Mononuclear cell (primary cell): ENCODE measurements around the gene UBTD1. TPM values are rescaled to one million over a fixed set of nuclear protein-coding genes. Genes with fewer than 3 reads are reported as not detected.
A peak's percentile ranks its signal among the peaks of the same experiment; 100 is the strongest.

Experiments
- H3K27me3 ChIP-seq: 2 replicates; pipeline ENCODE4 v1.6.0; 2011; ENCODE audit warnings: low read length, control low read depth; ENCODE audit not compliant: insufficient read depth
- H3K4me1 ChIP-seq: 2 replicates; pipeline ENCODE4 v1.5.1; 2011; ENCODE audit warnings: mild to moderate bottlenecking, low read length, control low read depth; ENCODE audit not compliant: insufficient read depth
- H3K4me3 ChIP-seq: 2 replicates; pipeline ENCODE4 v1.5.1; 2011; ENCODE audit warnings: mild to moderate bottlenecking, low read length, moderate library complexity
- H3K9me3 ChIP-seq: 2 replicates; pipeline ENCODE4 v1.5.1; 2011; ENCODE audit warnings: low read depth, mild to moderate bottlenecking, control low read depth, low read length
- total RNA-seq: library from RNA; depleted of rRNA; stranded (reverse); fragments of >200 nt; gene quantifications from one replicate; pipeline ENCODE4 v1.2.3, GENCODE V29; 2012

UBTD1 gene, protein sequence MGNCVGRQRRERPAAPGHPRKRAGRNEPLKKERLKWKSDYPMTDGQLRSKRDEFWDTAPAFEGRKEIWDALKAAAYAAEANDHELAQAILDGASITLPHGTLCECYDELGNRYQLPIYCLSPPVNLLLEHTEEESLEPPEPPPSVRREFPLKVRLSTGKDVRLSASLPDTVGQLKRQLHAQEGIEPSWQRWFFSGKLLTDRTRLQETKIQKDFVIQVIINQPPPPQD
- 6.3 TPM for total RNA-seq

DNA sequence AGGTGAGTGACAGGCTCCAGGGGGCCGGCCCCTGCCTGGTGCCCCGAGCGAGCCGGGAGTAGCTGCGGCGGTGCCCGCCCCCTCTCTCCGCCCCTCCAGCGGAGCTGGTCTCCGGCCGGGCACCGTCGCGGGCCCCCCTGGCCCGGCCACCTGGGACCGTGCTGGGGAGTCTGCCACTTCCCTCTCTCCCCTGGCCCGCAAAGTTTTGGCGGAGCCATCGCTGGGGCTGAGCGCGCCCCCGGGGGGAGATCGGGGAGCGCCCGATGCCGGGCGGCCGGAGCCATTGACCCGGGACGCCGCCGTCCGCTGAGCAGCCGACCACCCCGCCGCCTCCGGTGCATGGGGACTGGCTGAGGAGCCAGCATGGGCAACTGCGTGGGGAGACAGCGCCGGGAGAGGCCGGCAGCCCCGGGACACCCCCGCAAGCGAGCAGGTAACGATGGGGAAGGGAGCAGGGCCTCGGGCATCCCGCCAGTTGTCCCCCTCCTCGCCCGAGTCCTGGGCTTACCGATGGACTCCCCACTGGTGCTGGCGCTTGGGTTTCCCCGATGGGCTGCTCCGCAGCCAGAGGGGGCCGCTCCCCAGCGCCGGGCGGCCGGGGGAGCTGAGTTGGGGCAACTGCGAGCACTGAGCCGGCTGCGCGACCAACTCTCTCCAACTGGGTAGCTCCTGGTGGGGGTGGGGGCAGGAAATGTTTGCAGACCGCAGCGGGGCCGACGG, at the start of gene UBTD1:
UBTD1 (plus strand) TSS at position 84 of the 720 bp plus-strand sequence; CDS start at position 364, 280 bp downstream.
- Histone ChIP-seq H3K27me3 (peaks cover 7% of the 10 kb centered on the region), H3K9me3 (no peaks in the 10 kb centered on the region), H3K4me3 (peak within 1 kb of the TSS; percentile 89), H3K4me1 (peaks cover 57% of the 10 kb centered on the region)

DNA sequence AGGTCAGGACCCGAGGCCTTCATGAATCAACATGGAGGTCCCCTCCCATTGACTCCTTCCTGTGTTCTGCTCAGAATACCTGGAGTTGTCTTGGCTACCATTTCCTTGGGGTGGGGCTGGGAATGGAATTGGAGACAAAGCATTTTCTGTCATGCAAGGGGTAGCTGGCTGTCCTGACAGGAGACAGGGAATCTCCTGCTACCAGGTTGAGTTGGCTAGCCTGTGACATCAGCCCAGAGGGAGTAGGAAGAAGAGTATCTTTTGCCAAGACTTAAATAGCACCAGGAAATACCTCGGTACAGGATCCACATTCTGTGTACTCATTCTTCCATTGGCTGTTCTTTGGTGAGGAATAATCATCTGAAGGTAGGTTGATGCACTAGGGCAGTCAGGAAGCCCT, 47.9 kb upstream of the UBTD1 start:
- peaks cover 11% of the 10 kb centered on the region for H3K4me1 ChIP-seq
- no peaks in the 10 kb centered on the region for H3K27me3 ChIP-seq
- no peak overlapping the region for H3K4me3 ChIP-seq
- no peaks in the 10 kb centered on the region for H3K9me3 ChIP-seq

DNA sequence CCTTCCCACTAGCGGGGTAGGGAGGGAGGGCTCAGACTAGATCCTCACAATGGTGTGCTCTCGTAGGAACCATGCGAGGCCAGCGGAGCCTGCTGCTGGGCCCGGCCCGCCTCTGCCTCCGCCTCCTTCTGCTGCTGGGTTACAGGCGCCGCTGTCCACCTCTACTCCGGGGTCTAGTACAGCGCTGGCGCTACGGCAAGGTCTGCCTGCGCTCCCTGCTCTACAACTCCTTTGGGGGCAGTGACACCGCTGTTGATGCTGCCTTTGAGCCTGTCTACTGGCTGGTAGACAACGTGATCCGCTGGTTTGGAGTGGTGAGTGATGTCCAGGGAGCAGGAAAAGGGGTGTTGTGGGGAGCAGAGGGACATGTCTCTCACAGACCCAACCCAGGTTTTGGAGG, 47.1 kb upstream of the UBTD1 start:
- Histone ChIP-seq H3K4me3 (no peak overlapping the region), H3K4me1 (peaks cover 7% of the 10 kb centered on the region), H3K9me3 (no peaks in the 10 kb centered on the region), H3K27me3 (no peaks in the 10 kb centered on the region)

DNA sequence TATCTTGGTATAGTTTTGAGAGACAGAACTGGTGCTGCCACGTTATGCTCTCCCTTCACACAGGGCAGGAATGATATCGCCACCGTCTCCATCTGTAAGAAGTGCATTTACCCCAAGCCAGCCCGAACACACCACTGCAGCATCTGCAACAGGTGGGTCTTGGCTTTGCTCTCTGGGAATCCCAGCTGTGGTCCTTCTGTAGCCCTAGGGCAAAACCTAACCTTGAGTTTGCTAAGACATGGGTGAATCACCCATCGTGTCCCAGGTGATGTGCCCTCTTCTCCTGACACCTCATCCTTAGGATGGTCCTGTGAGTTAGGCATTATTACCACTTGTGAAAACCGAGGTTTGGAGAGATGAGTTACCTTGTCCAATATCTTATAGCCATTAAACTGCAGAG, 46.4 kb upstream of the UBTD1 start:
- H3K27me3 ChIP-seq, result no peaks in the 10 kb centered on the region
- H3K4me1 ChIP-seq, result no peaks in the 10 kb centered on the region
- H3K4me3 ChIP-seq, result no peak overlapping the region
- H3K9me3 ChIP-seq, result no peaks in the 10 kb centered on the region

DNA sequence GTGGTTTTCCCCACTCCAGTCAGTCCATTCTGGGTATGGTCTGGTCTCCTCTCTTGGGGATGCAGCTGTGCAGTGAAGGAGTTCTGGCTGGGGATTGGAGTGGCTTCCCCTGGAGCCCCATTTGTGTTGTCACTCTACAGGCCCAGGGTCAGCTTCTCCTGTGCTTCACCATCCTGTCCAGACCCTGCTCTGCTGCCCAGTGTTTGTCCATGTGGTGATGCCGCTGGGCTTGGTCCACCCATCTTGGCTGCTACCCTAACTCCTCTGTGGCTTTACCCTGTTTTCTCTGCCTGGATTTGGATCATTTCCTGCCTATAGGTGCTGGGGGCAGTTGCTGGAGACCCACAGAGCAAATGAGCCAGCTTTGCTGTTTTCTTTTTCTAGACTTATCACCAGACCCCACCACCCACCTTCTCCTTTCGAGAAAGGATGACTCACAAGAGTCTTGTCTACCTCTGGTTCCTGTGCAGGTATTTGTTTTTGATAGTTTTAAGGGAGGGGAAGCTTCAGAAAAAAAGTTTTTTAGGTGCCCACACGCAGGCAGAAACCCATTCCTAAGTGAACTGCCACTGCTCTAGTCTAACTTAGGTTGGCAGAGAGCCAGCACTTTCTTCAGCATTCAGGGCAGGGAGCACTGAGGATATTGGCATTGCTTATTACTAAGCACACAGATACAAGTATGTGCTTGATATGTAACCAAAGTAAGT, 44.2 kb upstream of the UBTD1 start:
- Histone ChIP-seq H3K4me1 (no peaks in the 10 kb centered on the region), H3K9me3 (no peaks in the 10 kb centered on the region), H3K4me3 (no peak overlapping the region), H3K27me3 (no peaks in the 10 kb centered on the region)

DNA sequence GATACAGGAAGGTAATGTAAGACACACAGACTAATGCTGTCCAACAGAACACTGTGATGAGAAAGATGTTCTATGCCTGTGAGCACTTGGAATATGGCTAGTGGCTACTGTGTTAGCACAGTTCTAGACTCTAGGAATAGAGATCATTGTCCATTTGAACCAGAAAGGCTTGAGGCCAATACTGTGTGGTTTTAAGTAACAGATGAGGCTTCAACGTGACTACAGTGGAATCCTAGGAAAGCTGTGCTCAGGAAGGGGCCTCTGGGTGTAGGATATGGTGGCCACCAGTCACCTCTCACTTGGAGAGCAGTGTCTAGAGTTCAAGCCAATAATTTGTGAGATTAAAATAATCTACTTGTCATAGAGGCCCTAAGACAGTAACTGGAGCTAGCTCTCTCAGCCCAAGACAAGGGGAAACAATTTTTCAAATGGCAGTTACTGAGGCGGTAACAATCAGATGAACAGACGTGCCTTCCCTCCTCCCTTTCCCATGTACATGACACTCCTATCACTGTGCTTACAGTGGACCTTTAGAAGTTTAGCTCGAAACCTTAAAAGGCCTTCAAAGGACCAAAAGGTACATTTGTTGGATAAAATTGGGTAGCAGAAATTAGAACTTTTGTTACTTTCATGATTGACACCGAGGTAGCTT, 42.6 kb upstream of the UBTD1 start:
- H3K9me3 ChIP-seq, result no peaks in the 10 kb centered on the region
- H3K4me3 ChIP-seq, result no peak overlapping the region
- H3K27me3 ChIP-seq, result no peaks in the 10 kb centered on the region
- H3K4me1 ChIP-seq, result no peaks in the 10 kb centered on the region

DNA sequence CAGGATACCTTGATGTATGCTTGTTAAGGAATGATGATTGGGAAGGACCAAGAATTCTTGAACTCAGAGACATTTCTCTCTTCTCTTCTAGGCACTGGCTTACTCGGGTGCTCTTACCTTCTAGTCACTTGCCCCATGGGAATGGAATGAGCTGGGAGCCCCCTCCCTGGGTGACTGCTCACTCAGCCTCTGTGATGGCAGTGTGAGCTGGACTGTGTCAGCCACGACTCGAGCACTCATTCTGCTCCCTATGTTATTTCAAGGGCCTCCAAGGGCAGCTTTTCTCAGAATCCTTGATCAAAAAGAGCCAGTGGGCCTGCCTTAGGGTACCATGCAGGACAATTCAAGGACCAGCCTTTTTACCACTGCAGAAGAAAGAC, 42.0 kb upstream of the UBTD1 start:
- Histone ChIP-seq H3K9me3 (no peaks in the 10 kb centered on the region), H3K4me3 (no peak overlapping the region), H3K4me1 (no peaks in the 10 kb centered on the region), H3K27me3 (no peaks in the 10 kb centered on the region)

DNA sequence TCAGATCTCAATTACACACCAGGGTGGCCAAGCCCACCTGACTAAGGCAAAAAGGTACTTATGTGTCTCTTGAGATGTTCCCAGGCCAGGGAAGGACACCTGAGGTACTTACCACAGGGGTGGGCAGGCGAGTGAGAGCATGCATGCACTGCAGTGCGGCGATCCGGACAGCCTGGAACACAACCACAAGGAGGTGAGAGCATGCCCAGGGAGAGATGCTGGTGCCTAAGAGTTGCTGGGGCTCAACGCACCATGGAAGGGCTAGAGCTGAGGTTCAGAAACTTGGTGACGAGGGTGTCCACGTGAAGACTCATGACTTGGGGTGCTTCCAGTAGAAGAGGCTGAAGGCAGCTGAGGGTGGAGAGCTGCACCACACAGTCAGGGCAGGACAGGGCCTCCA, 39.6 kb upstream of the UBTD1 start:
- H3K4me3 ChIP-seq, result no peak overlapping the region
- no peaks in the 10 kb centered on the region for H3K4me1 ChIP-seq
- H3K27me3 ChIP-seq, result no peaks in the 10 kb centered on the region
- H3K9me3 ChIP-seq, result no peaks in the 10 kb centered on the region

DNA sequence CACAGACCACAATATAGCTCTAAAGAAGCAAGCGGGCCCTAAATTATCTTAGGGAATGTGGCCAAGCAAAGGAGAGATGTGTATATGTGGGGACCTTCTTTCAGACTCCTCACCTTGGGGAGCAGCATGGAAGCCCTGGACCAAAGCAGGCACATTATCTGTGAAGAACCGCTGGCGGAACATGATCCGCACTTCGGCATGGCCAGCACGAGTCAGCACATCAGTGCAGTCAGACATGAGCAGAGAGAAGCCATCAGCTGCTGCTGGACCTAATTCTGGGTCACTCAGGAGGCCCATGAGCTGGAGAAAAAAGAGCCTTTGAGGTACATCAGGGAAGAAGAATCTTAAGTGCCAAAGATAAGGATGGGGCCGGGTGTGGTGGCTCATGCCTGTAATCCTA, 38.8 kb upstream of the UBTD1 start:
- H3K4me3 ChIP-seq, result no peak overlapping the region
- H3K9me3 ChIP-seq, result no peaks in the 10 kb centered on the region
- no peaks in the 10 kb centered on the region for H3K4me1 ChIP-seq
- H3K27me3 ChIP-seq, result no peaks in the 10 kb centered on the region

DNA sequence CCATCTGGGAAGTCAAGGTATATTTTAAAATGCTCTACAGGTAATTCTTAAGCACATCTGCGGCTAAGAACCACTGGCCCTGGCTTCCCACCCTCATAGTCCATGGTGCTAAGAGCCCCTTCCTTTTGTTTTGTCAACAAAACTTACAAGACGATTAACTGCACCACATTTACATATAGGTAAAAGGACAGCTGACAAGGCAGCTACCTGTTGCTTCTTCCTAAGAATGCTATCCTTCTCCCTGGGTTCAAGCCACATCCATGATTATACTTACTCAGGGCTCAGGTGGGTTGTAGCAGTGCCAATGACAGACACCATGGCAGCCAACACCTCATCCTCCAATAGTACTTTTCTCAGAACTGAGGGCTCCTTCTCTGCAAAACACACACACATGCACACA, 36.4 kb upstream of the UBTD1 start:
- Histone ChIP-seq H3K27me3 (no peaks in the 10 kb centered on the region), H3K4me1 (no peaks in the 10 kb centered on the region), H3K4me3 (no peak overlapping the region), H3K9me3 (no peaks in the 10 kb centered on the region)

DNA sequence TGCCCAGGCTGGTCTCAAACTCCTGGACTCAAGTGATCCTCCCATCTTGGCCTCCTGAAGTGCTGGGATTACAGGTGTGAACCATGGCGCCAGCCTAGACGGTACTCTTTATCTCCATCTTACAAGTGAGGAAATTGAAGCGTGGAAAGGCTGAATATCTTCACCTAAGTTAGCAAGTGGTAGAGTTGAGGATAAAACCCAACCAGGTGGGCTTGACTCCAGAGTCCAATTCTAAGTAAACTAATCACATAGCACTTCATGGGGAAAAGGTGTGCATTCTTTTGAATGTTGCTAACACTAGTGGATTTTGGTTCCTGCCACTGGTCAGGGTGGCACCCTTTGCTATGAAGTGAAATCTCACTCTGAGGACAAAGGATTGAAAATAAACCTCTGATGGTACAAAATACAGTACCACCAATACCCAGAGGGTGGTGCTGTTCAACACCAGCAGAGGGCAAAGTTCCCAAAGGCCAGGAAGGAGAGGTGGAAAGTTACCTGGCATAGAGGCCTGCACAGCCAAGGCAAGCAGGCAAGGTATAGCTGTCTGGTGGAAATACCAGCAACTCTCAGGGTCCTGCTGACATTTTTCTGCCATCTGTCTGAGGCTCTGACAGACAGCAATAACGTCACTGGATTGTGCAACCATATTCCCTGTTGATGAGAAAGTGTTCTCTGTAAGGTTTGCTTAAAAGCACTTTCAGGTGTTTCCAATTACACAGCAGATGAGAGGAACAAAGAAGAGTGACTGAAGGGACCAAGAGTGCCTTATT, 35.2 kb upstream of the UBTD1 start:
- Histone ChIP-seq H3K4me1 (no peaks in the 10 kb centered on the region), H3K27me3 (no peaks in the 10 kb centered on the region), H3K4me3 (no peak overlapping the region), H3K9me3 (no peaks in the 10 kb centered on the region)

DNA sequence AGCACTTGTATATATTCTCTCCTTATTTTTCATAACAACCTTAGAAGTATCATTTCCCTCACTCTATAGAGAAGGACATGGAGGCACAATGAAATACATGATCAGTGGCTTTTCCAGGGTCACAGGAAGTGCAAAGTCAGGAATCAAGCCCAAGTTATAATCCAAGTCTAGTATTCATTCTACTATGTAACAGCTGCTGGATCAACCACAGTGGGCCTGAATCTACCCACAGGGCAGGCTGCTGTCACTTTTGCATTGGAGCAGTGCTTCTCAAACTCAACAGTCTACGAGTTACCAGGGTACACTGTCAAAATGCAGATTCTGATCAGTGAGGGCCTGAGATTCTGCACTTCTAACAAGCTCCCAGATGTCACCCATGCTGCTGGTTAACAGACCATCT, 34.5 kb upstream of the UBTD1 start:
- no peaks in the 10 kb centered on the region for H3K4me1 ChIP-seq
- no peaks in the 10 kb centered on the region for H3K9me3 ChIP-seq
- no peaks in the 10 kb centered on the region for H3K27me3 ChIP-seq
- no peak overlapping the region for H3K4me3 ChIP-seq

DNA sequence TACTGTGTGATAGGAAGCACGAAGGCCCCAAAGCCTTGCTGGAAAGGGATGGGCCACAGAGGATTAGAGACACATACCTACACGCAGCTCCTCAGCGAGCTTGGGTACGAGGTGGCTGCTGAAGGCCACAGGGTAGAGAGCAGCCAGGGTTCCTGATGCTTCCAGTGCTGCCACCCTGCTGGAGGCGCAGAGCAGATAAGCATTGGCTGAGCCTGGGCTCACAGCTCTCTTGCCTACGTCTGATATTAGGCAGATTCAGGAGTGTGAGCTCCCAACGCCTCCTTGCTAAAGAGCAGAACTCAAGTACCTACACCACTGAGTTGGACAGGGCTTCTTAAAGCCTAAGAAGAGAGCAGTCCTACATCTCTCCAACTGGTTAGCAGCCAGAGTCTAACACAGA, 32.7 kb upstream of the UBTD1 start:
- no peaks in the 10 kb centered on the region for H3K27me3 ChIP-seq
- H3K4me3 ChIP-seq, result no peak overlapping the region
- no peaks in the 10 kb centered on the region for H3K9me3 ChIP-seq

DNA sequence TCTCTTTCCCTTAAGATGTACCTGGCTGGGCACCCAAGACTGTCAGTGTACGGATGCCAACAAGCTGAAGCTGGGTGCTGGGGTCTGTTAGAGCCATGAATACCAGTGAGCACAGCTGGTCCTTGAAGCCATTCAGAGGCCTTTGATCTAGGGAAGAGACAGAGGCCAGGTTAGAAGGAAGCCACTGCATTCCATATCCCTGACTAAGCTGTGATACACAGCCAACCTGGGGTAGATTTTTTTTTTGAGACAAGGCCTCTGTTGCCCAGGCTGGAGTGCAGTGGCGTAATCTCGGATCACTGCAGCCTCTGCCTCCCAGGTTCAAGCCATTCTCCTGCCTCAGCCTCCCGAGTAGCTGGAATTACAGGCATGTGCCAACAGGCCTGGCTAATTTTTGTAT, 32.0 kb upstream of the UBTD1 start:
- Histone ChIP-seq H3K4me3 (no peak overlapping the region), H3K4me1 (no peaks in the 10 kb centered on the region), H3K9me3 (no peaks in the 10 kb centered on the region), H3K27me3 (no peaks in the 10 kb centered on the region)

More for the DNA sequence above, 32.7 kb upstream of the UBTD1 start:
- no peaks in the 10 kb centered on the region for H3K4me1 ChIP-seq

DNA sequence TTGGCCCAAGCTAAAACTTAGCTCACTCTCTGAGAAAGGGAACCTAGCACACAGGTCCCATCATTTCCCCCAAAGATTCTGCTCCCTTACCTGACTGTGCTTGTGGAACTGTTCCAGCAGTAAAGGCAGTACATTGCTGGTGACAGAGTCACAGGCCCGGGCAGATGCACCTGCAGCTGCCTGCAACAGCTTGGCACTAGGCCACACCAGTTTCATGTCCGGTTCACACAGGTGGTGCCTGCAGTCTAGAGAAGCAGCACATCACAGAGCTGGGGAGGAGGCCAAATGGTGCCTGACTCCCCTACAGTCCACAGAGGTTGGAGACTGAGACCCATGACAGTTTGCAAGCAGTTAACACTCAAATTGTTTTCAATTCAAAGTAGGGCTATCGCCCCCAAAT, 30.6 kb upstream of the UBTD1 start:
- no peaks in the 10 kb centered on the region for H3K4me1 ChIP-seq
- no peaks in the 10 kb centered on the region for H3K27me3 ChIP-seq
- no peak overlapping the region for H3K4me3 ChIP-seq

More for the DNA sequence above, 30.6 kb upstream of the UBTD1 start:
- no peaks in the 10 kb centered on the region for H3K9me3 ChIP-seq
